Measurements from ENCODE around the gene TTC7B. TPM values are rescaled to one million over a fixed set of nuclear protein-coding genes. Genes with fewer than 3 reads are reported as not detected.

The TTC7B gene
- total and polyA plus RNA-seq, 2 donors (not counting 1 experiment from before 2014, with no cell fraction given): 0.36 to 3.2 TPM

DNA sequence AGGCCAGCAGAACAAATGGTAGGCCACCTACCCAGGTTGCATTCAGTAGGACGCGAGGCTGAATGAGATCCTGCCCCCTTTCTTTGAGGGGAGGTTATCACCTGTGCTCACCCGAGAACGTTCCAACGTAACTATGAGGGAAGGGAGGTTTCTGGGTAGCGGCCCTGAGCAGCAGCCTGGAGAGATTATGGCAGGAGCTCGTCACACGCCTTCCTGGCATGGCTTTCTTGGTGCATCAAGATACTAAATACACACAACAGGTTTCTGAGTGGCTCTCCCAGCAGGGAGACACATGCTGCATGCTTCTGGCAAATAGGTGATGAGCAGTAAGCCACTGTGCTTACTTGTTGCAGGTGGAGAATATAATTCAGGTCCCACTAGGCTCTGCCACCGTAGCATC, 271.7 kb downstream of the TTC7B start:
- no peak overlapping the region for H3K4me2 ChIP-seq (replicated peaks; ENCODE audit: low read depth, low read length, poor library complexity, severe bottlenecking)
- Mint-ChIP-seq H3K9me3 (ENCODE audit: insufficient read depth) (no peaks in the 10 kb centered on the region), H3K4me3 (no peak overlapping the region), H3K27ac (no peak overlapping the region), H3K27me3 (no peaks in the 10 kb centered on the region), H3K4me1 (no peaks in the 10 kb centered on the region)
- no peak overlapping the region for H3K4me3 ChIP-seq (ENCODE audit: control extremely low read depth in 1 of 5, extremely low read depth in 1 of 5, insufficient read depth in 1 of 5, low read depth in 2 of 5, low read length in 4 of 5)
- no peaks in the 10 kb centered on the region for H3K27me3 ChIP-seq (replicated peaks in 1 of 4; ENCODE audit: control extremely low read depth in 1 of 4, control insufficient read depth in 3 of 4, insufficient read depth in 4 of 4, low read length in 3 of 4)
- no peaks in the 10 kb centered on the region for H4K20me1 ChIP-seq (ENCODE audit: control insufficient read depth, insufficient read depth, low read length, poor library complexity, severe bottlenecking)
- no peak overlapping the region for H3K27ac ChIP-seq (ENCODE audit: low read length in 2 of 2)
- no peak overlapping the region for H2AFZ ChIP-seq (ENCODE audit: insufficient read depth, low read depth, low read length, poor library complexity, severe bottlenecking)
- DNase-seq (no peak), ATAC-seq (ENCODE audit: low read depth) (no peak)
- H3K9me3 ChIP-seq (ENCODE audit: control extremely low read depth in 1 of 3, control insufficient read depth in 2 of 3, insufficient read depth in 1 of 3, low read length in 2 of 3): peaks cover 0 to 4% (median 0%) of the 10 kb centered on the region in 3 donors
- no peaks in the 10 kb centered on the region for H3K79me2 ChIP-seq (ENCODE audit: control insufficient read depth, insufficient read depth, low read length)
- ChIA-PET CTCF (no interaction called here), POLR2A (no interaction called here)
- H3K9ac ChIP-seq (ENCODE audit: low read length): no peak overlapping the region
- TF ChIP-seq, protein P1, sequence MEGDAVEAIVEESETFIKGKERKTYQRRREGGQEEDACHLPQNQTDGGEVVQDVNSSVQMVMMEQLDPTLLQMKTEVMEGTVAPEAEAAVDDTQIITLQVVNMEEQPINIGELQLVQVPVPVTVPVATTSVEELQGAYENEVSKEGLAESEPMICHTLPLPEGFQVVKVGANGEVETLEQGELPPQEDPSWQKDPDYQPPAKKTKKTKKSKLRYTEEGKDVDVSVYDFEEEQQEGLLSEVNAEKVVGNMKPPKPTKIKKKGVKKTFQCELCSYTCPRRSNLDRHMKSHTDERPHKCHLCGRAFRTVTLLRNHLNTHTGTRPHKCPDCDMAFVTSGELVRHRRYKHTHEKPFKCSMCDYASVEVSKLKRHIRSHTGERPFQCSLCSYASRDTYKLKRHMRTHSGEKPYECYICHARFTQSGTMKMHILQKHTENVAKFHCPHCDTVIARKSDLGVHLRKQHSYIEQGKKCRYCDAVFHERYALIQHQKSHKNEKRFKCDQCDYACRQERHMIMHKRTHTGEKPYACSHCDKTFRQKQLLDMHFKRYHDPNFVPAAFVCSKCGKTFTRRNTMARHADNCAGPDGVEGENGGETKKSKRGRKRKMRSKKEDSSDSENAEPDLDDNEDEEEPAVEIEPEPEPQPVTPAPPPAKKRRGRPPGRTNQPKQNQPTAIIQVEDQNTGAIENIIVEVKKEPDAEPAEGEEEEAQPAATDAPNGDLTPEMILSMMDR (IDR thresholded peaks at IDR 0.05): no peak
- TF ChIP-seq EZH2 (IDR thresholded peaks at IDR 0.05; ENCODE audit: borderline replicate concordance, insufficient read depth, low read depth, low read length, poor library complexity, severe bottlenecking): no peak
- 100% methylated on average over 3 of the region's 9 CpGs for WGBS (ENCODE audit: insufficient coverage)
- intact Hi-C loops (cut with micrococcal nuclease): no loop called here
- no peaks in the 10 kb centered on the region for H3K4me1 ChIP-seq (ENCODE audit: control insufficient read depth in 2 of 2, insufficient read depth in 2 of 2, low read length in 2 of 2)
- H3K36me3 ChIP-seq (replicated peaks in 1 of 2; ENCODE audit: control extremely low read depth in 1 of 2, control insufficient read depth in 1 of 2, extremely low read depth in 1 of 2, insufficient read depth in 2 of 2, low read length in 1 of 2): no peaks in the 10 kb centered on the region

- Mint-ChIP-seq H3K9me3 (ENCODE audit: insufficient read depth) (no peaks in the 10 kb centered on the region), H3K4me3 (no peak overlapping the region), H3K4me1 (no peaks in the 10 kb centered on the region), H3K27me3 (no peaks in the 10 kb centered on the region), H3K27ac (no peak overlapping the region)
- no peak for TF ChIP-seq EZH2 (IDR thresholded peaks at IDR 0.05; ENCODE audit: borderline replicate concordance, insufficient read depth, low read depth, low read length, poor library complexity, severe bottlenecking)
- TF ChIP-seq, protein P1 (IDR thresholded peaks at IDR 0.05): no peak
- Histone ChIP-seq H3K27ac (ENCODE audit: low read length in 2 of 2) (no peak overlapping the region), H2AFZ (ENCODE audit: insufficient read depth, low read depth, low read length, poor library complexity, severe bottlenecking) (no peak overlapping the region), H3K4me3 (ENCODE audit: control extremely low read depth in 1 of 5, extremely low read depth in 1 of 5, insufficient read depth in 1 of 5, low read depth in 2 of 5, low read length in 4 of 5) (no peak overlapping the region), H3K79me2 (ENCODE audit: control insufficient read depth, insufficient read depth, low read length) (no peaks in the 10 kb centered on the region), H3K9ac (ENCODE audit: low read length) (no peak overlapping the region), H3K9me3 (ENCODE audit: control extremely low read depth in 1 of 3, control insufficient read depth in 2 of 3, insufficient read depth in 1 of 3, low read length in 2 of 3) (no peaks in the 10 kb centered on the region), H3K4me2 (replicated peaks; ENCODE audit: low read depth, low read length, poor library complexity, severe bottlenecking) (no peak overlapping the region), H4K20me1 (ENCODE audit: control insufficient read depth, insufficient read depth, low read length, poor library complexity, severe bottlenecking) (no peaks in the 10 kb centered on the region), H3K36me3 (replicated peaks in 1 of 2; ENCODE audit: control extremely low read depth in 1 of 2, control insufficient read depth in 1 of 2, extremely low read depth in 1 of 2, insufficient read depth in 2 of 2, low read length in 1 of 2) (no peaks in the 10 kb centered on the region), H3K4me1 (ENCODE audit: control insufficient read depth in 2 of 2, insufficient read depth in 2 of 2, low read length in 2 of 2) (no peaks in the 10 kb centered on the region), H3K27me3 (replicated peaks in 1 of 4; ENCODE audit: control extremely low read depth in 1 of 4, control insufficient read depth in 3 of 4, insufficient read depth in 4 of 4, low read length in 3 of 4) (no peaks in the 10 kb centered on the region)
- DNase-seq (no peak), ATAC-seq (ENCODE audit: low read depth) (no peak)
- intact Hi-C loops (cut with micrococcal nuclease): no loop called here
- POLR2A ChIA-PET: no interaction called here
- CTCF ChIA-PET: no interaction called here
- WGBS (ENCODE audit: insufficient coverage): 98% methylated on average over 5 of the region's 6 CpGs
Observed at GRCh38 chr14:90543876-90544275, 272.4 kb downstream of the TTC7B start.
